Tibial artery (tissue), 4 donors: ENCODE data around the gene GBA2.

Experiments
- DNase-seq, 2 donors: peaks; one replicate each; pipeline ENCODE4 v3.0.0-alpha.2; 2019
- H3K27ac ChIP-seq, 2 donors: fragments of 200-600 bp; sonication (generic) in 1 of 2; 1 replicate in 1 of 2; 2 replicates in 1 of 2; pipeline ENCODE4 v1.5.1; 2018 to 2019; ENCODE audit warnings: mild to moderate bottlenecking in 1 of 2
- H3K27me3 ChIP-seq, 2 donors: fragments of 200-600 bp; sonication (generic) in 1 of 2; one replicate each; pipeline versions ENCODE4 v1.5.1 to v1.6.0; 2016 to 2019
- H3K36me3 ChIP-seq, 3 donors: fragments of 200-600 bp; sonication (generic) in 2 of 3; one replicate each; pipeline ENCODE4 v1.5.1; 2016 to 2019; ENCODE audit warnings: mild to moderate bottlenecking in 2 of 3
- H3K4me1 ChIP-seq, 4 donors: fragments of 200-600 bp; sonication (generic) in 2 of 4; 1 replicate in 3 of 4; 2 replicates in 1 of 4; pipeline ENCODE4 v1.5.1; 2016 to 2019
- H3K4me3 ChIP-seq, 2 donors: fragments of 200-600 bp; sonication (generic) in 1 of 2; 1 replicate in 1 of 2; 2 replicates in 1 of 2; pipeline ENCODE4 v1.5.1; 2018 to 2019; ENCODE audit warnings: mild to moderate bottlenecking in 2 of 2
- H3K9me3 ChIP-seq, 3 donors: fragments of 200-600 bp; sonication (generic) in 1 of 3; one replicate each; pipeline ENCODE4 v1.5.1; 2016 to 2019
- CTCF ChIP-seq, 2 experiments: fragments of 200-600 bp in 1 of 2; fragments of 450-650 bp in 1 of 2; IDR thresholded peaks; one replicate each; pipeline ENCODE4 v1.5.1; 2017 to 2019; ENCODE audit warnings: antibody characterized with exemption in 2 of 2, mild to moderate bottlenecking in 1 of 2, moderate library complexity in 1 of 2
- intact Hi-C: fragments of 100-400 bp; cut with DNase I; formaldehyde crosslinking; loops from one replicate; pipeline ENCODE4 v1.15.0; 2023; ENCODE audit warnings: low total_unique reads

GBA2 gene

DNA sequence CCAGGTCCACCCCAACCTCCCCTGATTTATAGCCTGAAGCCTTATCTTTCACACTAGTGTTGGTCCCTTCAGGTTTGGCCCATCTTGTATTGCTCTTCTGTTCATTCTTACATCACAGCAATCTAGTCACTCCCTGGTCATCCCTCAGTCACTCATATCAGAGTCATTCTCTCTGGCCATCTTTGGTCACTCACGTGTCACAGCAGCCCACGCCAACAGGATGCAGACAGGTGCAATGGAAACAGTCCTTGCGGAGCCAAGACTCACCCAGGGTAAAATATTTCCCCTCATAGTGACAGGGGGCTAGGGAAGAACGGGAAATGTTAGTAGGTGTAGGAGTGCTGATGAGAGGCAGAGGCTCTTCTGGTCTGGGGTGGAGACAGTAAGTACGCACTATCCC is 4.4 kb upstream of the GBA2 start:
- H3K36me3 ChIP-seq, result peaks cover 26 to 48% (median 39%) of the 10 kb centered on the region in 3 donors
- no peak overlapping the region for H3K4me3 ChIP-seq
- no peak overlapping the region for H3K27ac ChIP-seq
- TF ChIP-seq CTCF (IDR thresholded peaks at IDR 0.05), result no peak
- intact Hi-C loops, result no loop called here
- H3K4me1 ChIP-seq, result peaks cover 4 to 36% (median 34%) of the 10 kb centered on the region in 4 donors
- no peaks in the 10 kb centered on the region for H3K9me3 ChIP-seq
- H3K27me3 ChIP-seq, result no peaks in the 10 kb centered on the region
- no peak for DNase-seq

DNA sequence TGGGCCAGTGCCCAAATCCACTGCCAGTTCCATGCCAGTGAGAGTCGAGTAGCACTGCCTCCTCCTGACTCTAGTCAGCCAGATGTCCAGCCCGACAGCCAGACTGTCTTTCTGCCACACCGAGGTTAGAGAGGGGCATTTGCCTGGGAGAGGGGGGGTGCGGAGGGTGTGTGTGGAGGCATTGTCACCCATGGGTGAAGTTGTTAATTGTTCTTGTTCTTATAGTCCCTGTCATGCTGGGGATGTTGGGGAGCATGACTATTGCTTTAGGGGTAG is 1.2 kb upstream of the GBA2 start:
- no peaks in the 10 kb centered on the region for H3K27me3 ChIP-seq
- H3K27ac ChIP-seq, result peak overlapping the region; percentile 79 to 91
- peaks cover 0 to 44% (median 43%) of the 10 kb centered on the region in 4 donors for H3K4me1 ChIP-seq
- DNase-seq, result no peak
- H3K4me3 ChIP-seq, result peak overlapping the region; percentile 62 to 91
- H3K9me3 ChIP-seq, result no peaks in the 10 kb centered on the region
- no peak for TF ChIP-seq CTCF (IDR thresholded peaks at IDR 0.05)
- intact Hi-C loops, result no loop called here
- H3K36me3 ChIP-seq, result peaks cover 26 to 48% (median 39%) of the 10 kb centered on the region in 3 donors

GRCh38 chr9:35749515-35750255 is 657 bp upstream of the GBA2 start:
- no peaks in the 10 kb centered on the region for H3K27me3 ChIP-seq
- peaks cover 26 to 48% (median 39%) of the 10 kb centered on the region in 3 donors for H3K36me3 ChIP-seq
- no peaks in the 10 kb centered on the region for H3K9me3 ChIP-seq
- H3K4me1 ChIP-seq, result peaks cover 0 to 49% (median 45%) of the 10 kb centered on the region in 4 donors
- peak overlapping the region; percentile 79 to 91 for H3K27ac ChIP-seq
- TF ChIP-seq CTCF (IDR thresholded peaks at IDR 0.05), result no peak
- intact Hi-C loops, result loop anchor here (10.0 kb wide), 1 partner anchor 65 kb away; the partner anchor contains the start of genes HINT2 and SPAG8
- no peak for DNase-seq
- H3K4me3 ChIP-seq, result peak overlapping the region; percentile 62 to 91

DNA sequence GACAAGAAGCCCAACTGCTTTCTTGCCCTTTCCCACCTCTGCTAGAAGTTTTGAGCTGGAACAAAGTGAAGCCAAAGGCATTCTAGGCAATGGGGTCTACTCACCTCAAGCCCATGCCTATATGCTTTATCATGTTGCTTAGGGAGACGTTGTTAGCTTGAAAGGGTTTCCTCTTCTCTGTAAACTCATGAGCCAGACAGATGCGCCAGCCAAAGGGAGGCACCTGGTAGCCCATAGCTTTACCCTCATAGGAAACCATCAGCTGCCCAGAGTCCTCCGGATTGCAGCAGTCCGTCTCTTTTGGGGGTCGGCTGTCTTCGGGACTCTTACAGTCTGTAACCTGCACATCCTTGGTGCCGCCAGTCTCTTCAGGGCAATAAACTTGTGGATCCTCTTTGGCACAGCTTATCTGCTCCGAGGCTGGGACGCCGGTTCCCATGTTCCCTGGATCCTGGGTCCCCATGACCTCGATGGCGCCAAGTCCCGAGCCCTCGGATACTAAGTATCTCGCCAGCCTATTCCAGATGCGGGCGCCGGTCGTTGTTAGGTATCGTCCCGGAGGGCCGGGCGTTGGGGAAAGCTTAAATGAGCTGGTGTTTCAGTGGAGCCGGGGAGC is 678 bp downstream of the GBA2 start:
- Histone ChIP-seq H3K4me3 (peak overlapping the region; percentile 62 to 91), H3K4me1 (peaks cover 0 to 56% (median 49%) of the 10 kb centered on the region in 4 donors), H3K9me3 (no peaks in the 10 kb centered on the region), H3K36me3 (peaks cover 37 to 48% (median 40%) of the 10 kb centered on the region in 3 donors), H3K27ac (peak overlapping the region; percentile 79 to 91), H3K27me3 (no peaks in the 10 kb centered on the region)
- intact Hi-C loops, result loop anchor here (10.0 kb wide), 1 partner anchor 66 kb away; the partner anchor contains the start of genes HINT2 and SPAG8
- no peak for TF ChIP-seq CTCF (IDR thresholded peaks at IDR 0.05)
- no peak for DNase-seq

- TF ChIP-seq CTCF (IDR thresholded peaks at IDR 0.05), result no peak
- no peaks in the 10 kb centered on the region for H3K9me3 ChIP-seq
- intact Hi-C loops, result loop anchor here (10.0 kb wide), 1 partner anchor 68 kb away; the partner anchor contains the start of genes HINT2 and SPAG8
- peak overlapping the region; percentile 62 to 91 for H3K4me3 ChIP-seq
- peaks cover 38 to 48% (median 40%) of the 10 kb centered on the region in 3 donors for H3K36me3 ChIP-seq
- H3K4me1 ChIP-seq, result peaks cover 0 to 56% (median 49%) of the 10 kb centered on the region in 4 donors
- H3K27me3 ChIP-seq, result no peaks in the 10 kb centered on the region
- DNase-seq, result no peak
- H3K27ac ChIP-seq, result peak overlapping the region; percentile 9 to 91
These were observed 2.4 kb downstream of the GBA2 start for GRCh38 chr9:35746583-35746982.
